K562 (cell line): ENCODE results near the gene ELOVL1. TPM values are rescaled to one million over a fixed set of nuclear protein-coding genes. Genes with fewer than 3 reads are reported as not detected.

Experiments used
- ATAC-seq: fragments of 200-7000 bp; cut with Tn5 transposase; 3 replicates; pipeline ENCODE4 v1.9.1; 2020; ENCODE audit warnings: moderate library complexity
- BruUV-seq: library from RNA; stranded (reverse); fragments of 400-500 nt; replicated peaks from 2 replicates; lab custom pipeline; 2021; lab: Mats Ljungman, UMichigan
- CTCF ChIA-PET: fragments of 300-600 bp; formaldehyde crosslinking; extraction: SDS; loops from one replicate; lab custom pipeline; 2021; ENCODE audit warnings: low intra/inter-chr PET ratio; lab: Yijun Ruan, JAX
- POLR2A ChIA-PET: fragments of 300-600, 350-650 bp; sonication (Branson Sonifier 250); formaldehyde crosslinking; extraction: SDS; loops from one replicate; lab custom pipeline; 2021; ENCODE audit warnings: antibody characterized with exemption, inconsistent platforms; lab: Yijun Ruan, JAX
- DNase-seq, 4 experiments: peaks; one replicate each; pipeline versions ENCODE4 v3.0.0 to v3.0.0-alpha.2; 2011 to 2018; ENCODE audit warnings: low spot score in 3 of 4, mixed read lengths in 3 of 4; ENCODE audit errors: extremely low read depth in 1 of 4
- FAIRE-seq: peaks from 2 replicates; lab custom pipeline; 2011; peaks lifted over from hg19 to GRCh38; lab: Jason Lieb, UNC
- H2AFZ ChIP-seq: 2 replicates; pipeline ENCODE4 v1.6.0; 2011; ENCODE audit warnings: low read depth, low read length, control low read depth, inconsistent platforms
- H3K27ac ChIP-seq: fragments of 200-600 bp; 3 replicates; pipeline ENCODE4 v1.8.0; 2011; ENCODE audit warnings: low read depth, mild to moderate bottlenecking, control low read depth, inconsistent platforms, low read length, moderate library complexity, mixed read lengths; ENCODE audit errors: extremely low read depth
- H3K27me3 ChIP-seq, 2 experiments: fragments of 300-600 bp in 1 of 2; 2 replicates in 1 of 2; 3 replicates in 1 of 2; pipeline versions ENCODE4 v1.6.0 to v1.8.0; 2011; ENCODE audit warnings: inconsistent platforms in 2 of 2, low read length in 2 of 2, mild to moderate bottlenecking in 1 of 2, mixed read lengths in 1 of 2, moderate library complexity in 1 of 2; ENCODE audit not compliant: control insufficient read depth in 2 of 2, insufficient read depth in 2 of 2
- H3K36me3 ChIP-seq: fragments of 300-600 bp; 3 replicates; pipeline ENCODE4 v1.8.0; 2011; ENCODE audit warnings: mild to moderate bottlenecking, low read length, inconsistent platforms; ENCODE audit not compliant: control insufficient read depth, insufficient read depth
- H3K4me1 ChIP-seq, 2 experiments: fragments of 200-600 bp in 1 of 2; replicated peaks in 1 of 2; 2 replicates in 1 of 2; 3 replicates in 1 of 2; pipeline versions ENCODE4 v1.5.1 to v1.8.0; 2011; ENCODE audit warnings: inconsistent platforms in 2 of 2, low read length in 2 of 2, mild to moderate bottlenecking in 1 of 2, mixed read lengths in 1 of 2, moderate library complexity in 1 of 2; ENCODE audit not compliant: control insufficient read depth in 2 of 2, insufficient read depth in 2 of 2
- H3K4me2 ChIP-seq: 2 replicates; pipeline ENCODE4 v1.6.1; 2011; ENCODE audit warnings: low read length, control low read depth, inconsistent platforms, mixed read lengths; ENCODE audit not compliant: insufficient read depth
- H3K4me3 ChIP-seq: fragments of 200-600 bp; sonication (generic), shearing (Covaris generic); 2 replicates; pipeline ENCODE4 v1.5.1; 2016; ENCODE audit warnings: control low read depth, inconsistent platforms
- H3K79me2 ChIP-seq: fragments of 200-600 bp; 3 replicates; pipeline ENCODE4 v1.8.0; 2011; ENCODE audit warnings: low read length, inconsistent platforms; ENCODE audit not compliant: control insufficient read depth, insufficient read depth
- H3K9ac ChIP-seq, 2 experiments: 2 replicates each; pipeline versions ENCODE4 v1.6.0 to v1.6.1; 2011; ENCODE audit warnings: low read depth in 2 of 2, low read length in 2 of 2, control low read depth in 1 of 2, inconsistent platforms in 1 of 2, mild to moderate bottlenecking in 1 of 2, mixed read lengths in 1 of 2; ENCODE audit not compliant: insufficient read depth in 1 of 2
- H3K9me1 ChIP-seq: one replicate; pipeline ENCODE4 v1.6.0; 2011; ENCODE audit warnings: inconsistent platforms, mild to moderate bottlenecking, low read length, moderate library complexity; ENCODE audit not compliant: control insufficient read depth, insufficient read depth
- H3K9me3 ChIP-seq: replicated peaks from 2 replicates; pipeline ENCODE4 v1.5.1; 2011; ENCODE audit warnings: low read depth, low read length, inconsistent platforms; ENCODE audit not compliant: control insufficient read depth, insufficient read depth
- H4K20me1 ChIP-seq: replicated peaks from 2 replicates; pipeline ENCODE4 v1.6.1; 2011; ENCODE audit warnings: low read length, inconsistent platforms, mixed read lengths; ENCODE audit not compliant: control insufficient read depth, insufficient read depth
- CBFB ChIP-seq: sonication (generic); formaldehyde crosslinking; IDR thresholded peaks from 2 replicates; pipeline ENCODE4 v1.4.0; 2020; ENCODE audit warnings: mild to moderate bottlenecking, missing genetic modification reagents
- CREB5 ChIP-seq: fragments of 250-450 bp; sonication (Bioruptor Pico); IDR thresholded peaks from 2 replicates; pipeline ENCODE4 v1.5.0; 2020; ENCODE audit warnings: mild to moderate bottlenecking
- E2F6 ChIP-seq, 2 experiments: IDR thresholded peaks; 2 replicates each; pipeline ENCODE4 v1.6.1; 2011; ENCODE audit warnings: borderline replicate concordance in 1 of 2, control low read depth in 1 of 2, low read depth in 1 of 2, low read length in 1 of 2, mild to moderate bottlenecking in 1 of 2, mixed read lengths in 1 of 2, moderate library complexity in 1 of 2; ENCODE audit not compliant: insufficient read depth in 1 of 2, insufficient read length in 1 of 2, poor library complexity in 1 of 2, severe bottlenecking in 1 of 2; ENCODE audit errors: extremely low read depth in 1 of 2
- HCFC1 ChIP-seq: IDR thresholded peaks from 2 replicates; pipeline ENCODE4 v1.6.1; 2012; ENCODE audit warnings: low read depth, low read length, improper control_type of control experiment
- KHSRP ChIP-seq: fragments of 450-650 bp; IDR thresholded peaks from 2 replicates; pipeline ENCODE4 v1.6.1; 2017
- MBD1 ChIP-seq: fragments of 250-450 bp; sonication (Bioruptor Pico); IDR thresholded peaks from 2 replicates; pipeline ENCODE4 v1.8.0; 2022; ENCODE audit warnings: inconsistent platforms
- MBD2 ChIP-seq: sonication (generic); IDR thresholded peaks from 2 replicates; pipeline ENCODE4 v1.6.1; 2016; ENCODE audit warnings: low read depth, borderline replicate concordance
- THRB ChIP-seq: fragments of 450-650 bp; formaldehyde crosslinking; conservative IDR thresholded peaks from 2 replicates; pipeline ENCODE4 v1.4.0; 2022; ENCODE audit warnings: mild to moderate bottlenecking, missing genetic modification characterization
- ZBTB1 ChIP-seq: sonication (generic); formaldehyde crosslinking; IDR thresholded peaks from 2 replicates; pipeline ENCODE4 v1.8.1; 2023; ENCODE audit warnings: missing genetic modification reagents, low read depth, mild to moderate bottlenecking, borderline replicate concordance
- ZEB2 ChIP-seq: fragments of 450-650 bp; IDR thresholded peaks from 2 replicates; pipeline ENCODE4 v1.6.1; 2016
- ZNF217 ChIP-seq: sonication (generic); formaldehyde crosslinking; IDR thresholded peaks from 2 replicates; pipeline ENCODE4 v1.8.0; 2022; ENCODE audit warnings: mild to moderate bottlenecking, missing genetic modification reagents
- ZNF586 ChIP-seq: fragments of 450-650 bp; formaldehyde crosslinking; conservative IDR thresholded peaks from 2 replicates; pipeline ENCODE4 v1.4.0; 2020; ENCODE audit warnings: mild to moderate bottlenecking, moderate library complexity
- WGBS: fragments of 100-300 bp; shearing (Covaris generic); methylation state at CpG from one replicate; pipeline ENCODE4 v1.1.6; 2016; ENCODE audit warnings: low coverage, mixed read lengths; ENCODE audit not compliant: insufficient coverage; ENCODE audit errors: missing lambda C conversion rate; 5-methylcytosine and 5-hydroxymethylcytosine counted together
- in situ Hi-C: fragments of 300-500 bp; cut with MboI; formaldehyde crosslinking; loops from 4 replicates; pipeline ENCODE4 v1.15.0; 2018; ENCODE audit warnings: inconsistent platforms, mixed read lengths
- intact Hi-C: fragments of 100-400 bp; cut with micrococcal nuclease; formaldehyde crosslinking; loops from 2 replicates; pipeline ENCODE4 v1.14.2; 2022
- polyA plus RNA-seq, 8 experiments: library from polyadenylated mRNA; depleted of rRNA in 4 of 8; stranded (reverse) in 5 of 8; unstranded in 3 of 8; fragments of >200 nt; fragmentation: Nextera tagmentation in 2 of 8; fragmentation: Illumina TruSeq in 1 of 8; extraction: Ambion mirVana in 2 of 8; extraction: Trizol in 1 of 8; gene quantifications; 2 replicates each; pipeline versions ENCODE4 v1.2.1 to v1.2.3, GENCODE V29; 2011 to 2014; ENCODE audit warnings: inconsistent platforms in 1 of 8, missing spikeins in 1 of 8
- total RNA-seq, 7 experiments: library from RNA; depleted of rRNA in 6 of 7; stranded (reverse); fragments of >200 nt in 6 of 7; fragmentation: Illumina TruSeq in 2 of 7; extraction: Trizol in 2 of 7; gene quantifications; 2 replicates each; pipeline versions ENCODE4 v1.2.1 to v1.2.3, GENCODE V29; 2011 to 2021; ENCODE audit warnings: low replicate concordance in 1 of 7

Gene ELOVL1
- total and polyA plus RNA-seq, 9 of the 15 experiments (the other 6 are each of a cell fraction or from before 2014, with no cell fraction given): 51.0 to 157 (median 70.3) TPM

GRCh38 chr1:43319766-43320165, 48.0 kb downstream of the ELOVL1 start:
- Histone ChIP-seq H3K4me3 (no peak overlapping the region), H4K20me1 (peaks cover 8% of the 10 kb centered on the region; the same call in 1 of the 2 replicates), H3K36me3 (no peaks in the 10 kb centered on the region), H3K9me1 (no peaks in the 10 kb centered on the region), H3K4me1 (peaks cover 3 to 11% of the 10 kb centered on the region in 2 experiments; a peak in 3 of 5 replicates), H3K9me3 (peaks cover 2% of the 10 kb centered on the region; the same call in 1 of the 2 replicates), H3K27me3 (peaks cover 6 to 21% of the 10 kb centered on the region in 2 experiments; a peak in 3 of 5 replicates), H3K9ac (no peak overlapping the region), H2AFZ (no peak overlapping the region), H3K27ac (no peak overlapping the region), H3K4me2 (no peak overlapping the region), H3K79me2 (no peaks in the 10 kb centered on the region)
- in situ Hi-C loops (no loop called here), intact Hi-C loops (no loop called here)
- no TSS peak for BruUV-seq
- TF ChIP-seq ZNF586: no peak
- TF ChIP-seq ZNF217: no peak
- TF ChIP-seq KHSRP: no peak
- TF ChIP-seq CBFB: no peak
- TF ChIP-seq ZBTB1: no peak
- TF ChIP-seq E2F6 (IDR thresholded peaks at IDR 0.05; ENCODE audit: borderline replicate concordance in 1 of 2, extremely low read depth in 1 of 2, insufficient read depth in 1 of 2, insufficient read length in 1 of 2, low read depth in 1 of 2, low read length in 1 of 2, poor library complexity in 1 of 2, severe bottlenecking in 1 of 2): no peak
- TF ChIP-seq CREB5 (CRISPR knock-in tag): no peak
- no peak for TF ChIP-seq HCFC1
- no peak for TF ChIP-seq MBD2
- TF ChIP-seq MBD1: no peak
- TF ChIP-seq THRB: no peak
- TF ChIP-seq ZEB2: no peak
- DNase-seq (no peak), FAIRE-seq (no peak), ATAC-seq (no peak)
- POLR2A ChIA-PET: no interaction called here
- CTCF ChIA-PET: no interaction called here
- WGBS: 97% methylated on average over 2 of the region's 3 CpGs
